ENCODE results near the gene AKR1B15.

The AKR1B15 gene

GRCh38 chr7:134587750-134588149, 38.8 kb downstream of the AKR1B15 start:
- Histone ChIP-seq H2BK120ac (ENCODE audit: low read depth, low read length) (no peak overlapping the region), H3K79me1 (ENCODE audit: low read depth, low read length) (no peaks in the 10 kb centered on the region), H2BK5ac (ENCODE audit: low read length) (no peak overlapping the region), H3K4me1 (ENCODE audit: control insufficient read depth in 2 of 2, insufficient read depth in 1 of 2, low read depth in 1 of 2, low read length in 2 of 2) (no peaks in the 10 kb centered on the region), H3K9me3 (replicated peaks in 1 of 2; ENCODE audit: control insufficient read depth in 2 of 2, insufficient read depth in 1 of 2, low read depth in 1 of 2, low read length in 2 of 2) (no peaks in the 10 kb centered on the region), H3K9ac (ENCODE audit: low read depth, low read length, poor library complexity) (no peak overlapping the region), H2BK15ac (ENCODE audit: low read length) (no peak overlapping the region), H3K4ac (ENCODE audit: low read length) (no peak overlapping the region), H3K23ac (ENCODE audit: low read depth, low read length, poor library complexity) (no peak overlapping the region), H4K91ac (ENCODE audit: low read depth, low read length, poor library complexity) (no peak overlapping the region), H3K4me3 (ENCODE audit: low read length in 2 of 2) (no peak overlapping the region), H3K4me2 (ENCODE audit: insufficient read depth, low read length, poor library complexity, severe bottlenecking) (no peak overlapping the region), H3K27ac (replicated peaks; ENCODE audit: low read length) (no peak overlapping the region), H4K8ac (ENCODE audit: low read depth, low read length) (no peak overlapping the region), H3K36me3 (replicated peaks in 1 of 2; ENCODE audit: control insufficient read depth in 2 of 2, insufficient read depth in 2 of 2, low read length in 2 of 2) (no peaks in the 10 kb centered on the region), H3K14ac (ENCODE audit: low read length) (no peak overlapping the region), H3K27me3 (ENCODE audit: control insufficient read depth in 3 of 3, insufficient read depth in 3 of 3, low read depth in 1 of 3, low read length in 3 of 3) (no peaks in the 10 kb centered on the region), H2AK5ac (ENCODE audit: low read depth, low read length) (no peak overlapping the region), H2AFZ (ENCODE audit: low read length) (no peak overlapping the region), H3K18ac (ENCODE audit: low read length) (no peak overlapping the region), H2BK12ac (ENCODE audit: low read length) (no peak overlapping the region)
- DNase-seq (ENCODE audit: low spot score), result no peak
- WGBS, 2 donors (ENCODE audit: extremely low coverage in 2 of 2, insufficient read length in 2 of 2, insufficient replicate concordance in 1 of 2), result no CpG with 5 or more reads among the region's 2 CpGs

- H3K36me3 ChIP-seq (replicated peaks in 1 of 2; ENCODE audit: control insufficient read depth in 2 of 2, insufficient read depth in 2 of 2, low read length in 2 of 2), result no peaks in the 10 kb centered on the region
- H3K4ac ChIP-seq (ENCODE audit: low read length), result no peak overlapping the region
- H2BK12ac ChIP-seq (ENCODE audit: low read length), result no peak overlapping the region
- no peak overlapping the region for H4K8ac ChIP-seq (ENCODE audit: low read depth, low read length)
- peak overlapping the region; percentile 43 for H3K23ac ChIP-seq (ENCODE audit: low read depth, low read length, poor library complexity)
- no peak for DNase-seq (ENCODE audit: low spot score)
- no peak overlapping the region for H3K9ac ChIP-seq (ENCODE audit: low read depth, low read length, poor library complexity)
- no peaks in the 10 kb centered on the region for H3K79me1 ChIP-seq (ENCODE audit: low read depth, low read length)
- H3K9me3 ChIP-seq (replicated peaks in 1 of 2; ENCODE audit: control insufficient read depth in 2 of 2, insufficient read depth in 1 of 2, low read depth in 1 of 2, low read length in 2 of 2), result peaks cover 0 to 1% of the 10 kb centered on the region in 2 donors
- no peak overlapping the region for H3K18ac ChIP-seq (ENCODE audit: low read length)
- H2AK5ac ChIP-seq (ENCODE audit: low read depth, low read length), result no peak overlapping the region
- WGBS, 2 donors (ENCODE audit: extremely low coverage in 2 of 2, insufficient read length in 2 of 2, insufficient replicate concordance in 1 of 2), result no CpG with 5 or more reads among the region's 3 CpGs
- no peak overlapping the region for H3K4me3 ChIP-seq (ENCODE audit: low read length in 2 of 2)
- H3K4me2 ChIP-seq (ENCODE audit: insufficient read depth, low read length, poor library complexity, severe bottlenecking), result no peak overlapping the region
- H3K27ac ChIP-seq (replicated peaks; ENCODE audit: low read length), result no peak overlapping the region
- H4K91ac ChIP-seq (ENCODE audit: low read depth, low read length, poor library complexity), result no peak overlapping the region
- no peak overlapping the region for H3K14ac ChIP-seq (ENCODE audit: low read length)
- H3K27me3 ChIP-seq (ENCODE audit: control insufficient read depth in 3 of 3, insufficient read depth in 3 of 3, low read depth in 1 of 3, low read length in 3 of 3), result no peaks in the 10 kb centered on the region
- H2BK15ac ChIP-seq (ENCODE audit: low read length), result no peak overlapping the region
- H2BK5ac ChIP-seq (ENCODE audit: low read length), result no peak overlapping the region
- H2BK120ac ChIP-seq (ENCODE audit: low read depth, low read length), result no peak overlapping the region
- H2AFZ ChIP-seq (ENCODE audit: low read length), result no peak overlapping the region
- H3K4me1 ChIP-seq (ENCODE audit: control insufficient read depth in 2 of 2, insufficient read depth in 1 of 2, low read depth in 1 of 2, low read length in 2 of 2), result no peaks in the 10 kb centered on the region
Measured at GRCh38 chr7:134589491-134589941, 40.6 kb downstream of the AKR1B15 start.

GRCh38 chr7:134593530-134594392, 44.9 kb downstream of the AKR1B15 start:
- Histone ChIP-seq H3K4me3 (ENCODE audit: low read length in 2 of 2) (no peak overlapping the region), H3K79me1 (ENCODE audit: low read depth, low read length) (no peaks in the 10 kb centered on the region), H2BK15ac (ENCODE audit: low read length) (no peak overlapping the region), H3K27ac (replicated peaks; ENCODE audit: low read length) (no peak overlapping the region), H3K9ac (ENCODE audit: low read depth, low read length, poor library complexity) (no peak overlapping the region), H2BK12ac (ENCODE audit: low read length) (no peak overlapping the region), H2AK5ac (ENCODE audit: low read depth, low read length) (no peak overlapping the region), H3K27me3 (ENCODE audit: control insufficient read depth in 3 of 3, insufficient read depth in 3 of 3, low read depth in 1 of 3, low read length in 3 of 3) (no peaks in the 10 kb centered on the region), H3K4ac (ENCODE audit: low read length) (no peak overlapping the region), H3K18ac (ENCODE audit: low read length) (no peak overlapping the region), H3K4me2 (ENCODE audit: insufficient read depth, low read length, poor library complexity, severe bottlenecking) (no peak overlapping the region), H2BK5ac (ENCODE audit: low read length) (no peak overlapping the region), H4K8ac (ENCODE audit: low read depth, low read length) (no peak overlapping the region), H3K23ac (ENCODE audit: low read depth, low read length, poor library complexity) (no peak overlapping the region), H3K36me3 (replicated peaks in 1 of 2; ENCODE audit: control insufficient read depth in 2 of 2, insufficient read depth in 2 of 2, low read length in 2 of 2) (no peaks in the 10 kb centered on the region), H2AFZ (ENCODE audit: low read length) (peak overlapping the region; percentile 37), H3K14ac (ENCODE audit: low read length) (no peak overlapping the region), H2BK120ac (ENCODE audit: low read depth, low read length) (no peak overlapping the region), H4K91ac (ENCODE audit: low read depth, low read length, poor library complexity) (no peak overlapping the region), H3K4me1 (ENCODE audit: control insufficient read depth in 2 of 2, insufficient read depth in 1 of 2, low read depth in 1 of 2, low read length in 2 of 2) (no peaks in the 10 kb centered on the region), H3K9me3 (replicated peaks in 1 of 2; ENCODE audit: control insufficient read depth in 2 of 2, insufficient read depth in 1 of 2, low read depth in 1 of 2, low read length in 2 of 2) (peaks cover 1 to 10% of the 10 kb centered on the region in 2 donors)
- DNase-seq (ENCODE audit: low spot score), result no peak
- 100% methylated on average over 1 of the region's 8 CpGs; no CpG with 5 or more reads in 1 of the 2 donors for WGBS, 2 donors (ENCODE audit: extremely low coverage in 2 of 2, insufficient read length in 2 of 2, insufficient replicate concordance in 1 of 2)

- no peak overlapping the region for H2AK5ac ChIP-seq (ENCODE audit: low read depth, low read length)
- H3K9ac ChIP-seq (ENCODE audit: low read depth, low read length, poor library complexity), result no peak overlapping the region
- H3K23ac ChIP-seq (ENCODE audit: low read depth, low read length, poor library complexity), result no peak overlapping the region
- H2BK120ac ChIP-seq (ENCODE audit: low read depth, low read length), result no peak overlapping the region
- no peaks in the 10 kb centered on the region for H3K27me3 ChIP-seq (ENCODE audit: control insufficient read depth in 3 of 3, insufficient read depth in 3 of 3, low read depth in 1 of 3, low read length in 3 of 3)
- H2BK12ac ChIP-seq (ENCODE audit: low read length), result no peak overlapping the region
- H2BK15ac ChIP-seq (ENCODE audit: low read length), result no peak overlapping the region
- no peak overlapping the region for H3K27ac ChIP-seq (replicated peaks; ENCODE audit: low read length)
- no peak for DNase-seq (ENCODE audit: low spot score)
- no peak overlapping the region for H2AFZ ChIP-seq (ENCODE audit: low read length)
- no peak overlapping the region for H3K14ac ChIP-seq (ENCODE audit: low read length)
- H3K36me3 ChIP-seq (replicated peaks in 1 of 2; ENCODE audit: control insufficient read depth in 2 of 2, insufficient read depth in 2 of 2, low read length in 2 of 2), result no peaks in the 10 kb centered on the region
- H3K4ac ChIP-seq (ENCODE audit: low read length), result no peak overlapping the region
- H2BK5ac ChIP-seq (ENCODE audit: low read length), result no peak overlapping the region
- H3K4me2 ChIP-seq (ENCODE audit: insufficient read depth, low read length, poor library complexity, severe bottlenecking), result no peak overlapping the region
- peaks cover 4 to 13% of the 10 kb centered on the region in 2 donors for H3K9me3 ChIP-seq (replicated peaks in 1 of 2; ENCODE audit: control insufficient read depth in 2 of 2, insufficient read depth in 1 of 2, low read depth in 1 of 2, low read length in 2 of 2)
- H3K79me1 ChIP-seq (ENCODE audit: low read depth, low read length), result no peaks in the 10 kb centered on the region
- no peak overlapping the region for H4K91ac ChIP-seq (ENCODE audit: low read depth, low read length, poor library complexity)
- no CpG with 5 or more reads among the region's 1 CpG for WGBS, 2 donors (ENCODE audit: extremely low coverage in 2 of 2, insufficient read length in 2 of 2, insufficient replicate concordance in 1 of 2)
- H4K8ac ChIP-seq (ENCODE audit: low read depth, low read length), result no peak overlapping the region
- H3K4me3 ChIP-seq (ENCODE audit: low read length in 2 of 2), result no peak overlapping the region
- no peak overlapping the region for H3K18ac ChIP-seq (ENCODE audit: low read length)
- peaks cover 0 to 2% of the 10 kb centered on the region in 2 donors for H3K4me1 ChIP-seq (ENCODE audit: control insufficient read depth in 2 of 2, insufficient read depth in 1 of 2, low read depth in 1 of 2, low read length in 2 of 2)
Measured at GRCh38 chr7:134594877-134595276, 46.0 kb downstream of the AKR1B15 start.

All from neuronal stem cell (in vitro differentiated cells).